Stimulated activated CD4-positive, alpha-beta T cell treated with anti-CD3 and anti-CD28 coated beads, Interleukin-4, amount 100 ng/mL, for 24 hours (primary cell): ENCODE results near the gene TMEM141.
"Not testable (repeated sequence)": the region's sequence is repeated elsewhere in the genome, so short reads cannot be mapped to it uniquely, and the experiment has no call there.

Experiments used
- DNase-seq: peaks from one replicate; pipeline ENCODE4 v3.0.0-alpha.2; 2020

TMEM141 gene

DNA sequence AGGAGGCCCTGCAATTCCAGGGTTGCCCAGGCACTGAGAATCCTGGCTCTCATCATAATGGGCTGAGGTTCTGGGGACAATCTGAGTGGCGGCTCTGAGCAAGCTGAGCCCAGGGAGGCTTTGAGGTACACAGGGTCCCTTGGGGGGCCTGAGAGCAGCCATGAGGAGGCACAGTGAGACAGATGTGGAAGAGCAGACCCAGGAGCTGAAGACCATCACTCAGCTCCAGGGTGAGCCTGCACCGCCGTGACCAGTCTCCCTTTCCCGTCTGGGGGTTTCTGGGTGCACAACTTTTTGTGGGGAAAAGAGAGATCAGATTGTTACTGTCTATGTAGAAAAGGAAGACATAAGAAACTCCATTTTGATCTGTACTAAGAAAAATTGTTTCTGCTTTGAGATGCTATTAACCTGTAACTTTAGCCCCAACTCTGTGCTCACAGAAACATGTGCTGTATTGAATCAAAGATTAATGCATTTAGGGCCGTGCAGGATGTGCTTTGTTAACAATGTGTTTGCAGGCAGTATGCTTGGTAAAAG lies 5.2 kb downstream of the TMEM141 start, which contains the start of gene CCDC183:
CCDC183 (plus strand) TSS at position 101 of the 537 bp plus-strand sequence; CDS start at position 161, 60 bp downstream.
- no peak for DNase-seq

DNA sequence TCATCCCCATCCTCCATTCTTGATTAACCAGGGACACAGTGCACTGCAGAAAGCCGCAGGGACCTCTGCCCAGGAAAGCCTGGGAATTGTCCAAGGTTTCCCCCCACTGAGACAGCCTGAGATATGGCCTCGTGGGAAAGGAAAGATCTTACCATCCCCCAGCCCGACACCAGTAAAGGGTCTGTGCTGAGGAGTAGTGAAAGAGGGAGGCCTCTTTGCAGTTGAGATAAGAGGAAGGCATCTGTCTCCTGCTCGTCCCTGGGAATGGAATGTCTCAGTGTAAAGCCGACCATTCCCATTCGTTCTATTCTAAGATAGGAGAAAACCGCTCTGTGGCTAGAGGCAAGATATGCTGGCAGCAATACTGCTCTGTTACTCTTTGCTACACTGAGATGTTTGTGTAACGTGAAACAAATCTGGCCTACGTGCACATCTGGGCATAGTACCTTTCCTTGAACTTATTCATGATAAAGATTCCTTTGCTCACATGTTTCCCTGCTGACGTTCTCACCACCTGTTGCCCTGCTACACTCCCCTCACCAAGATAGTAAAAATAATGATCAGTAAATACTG lies 5.7 kb downstream of the TMEM141 start:
- not testable (repeated sequence) for DNase-seq

DNA sequence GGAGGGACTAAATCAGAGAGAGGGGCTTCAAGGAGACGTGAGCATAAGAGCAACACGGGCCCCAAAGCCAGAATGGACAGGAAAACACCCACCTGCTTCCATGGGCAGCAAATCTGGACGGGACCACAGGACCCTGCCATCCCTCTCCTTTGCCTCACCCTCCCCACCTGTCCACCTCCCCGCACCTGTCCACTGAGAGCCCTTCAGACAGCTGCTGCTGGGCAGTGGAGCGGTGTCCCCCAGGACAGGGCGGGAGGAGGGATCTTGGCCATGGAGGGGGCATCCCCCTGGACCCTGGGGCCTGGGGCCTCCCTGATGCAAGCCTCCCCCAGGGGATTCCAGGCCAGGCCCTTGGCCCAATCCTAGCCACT lies 7.5 kb downstream of the TMEM141 start:
- no peak for DNase-seq

DNA sequence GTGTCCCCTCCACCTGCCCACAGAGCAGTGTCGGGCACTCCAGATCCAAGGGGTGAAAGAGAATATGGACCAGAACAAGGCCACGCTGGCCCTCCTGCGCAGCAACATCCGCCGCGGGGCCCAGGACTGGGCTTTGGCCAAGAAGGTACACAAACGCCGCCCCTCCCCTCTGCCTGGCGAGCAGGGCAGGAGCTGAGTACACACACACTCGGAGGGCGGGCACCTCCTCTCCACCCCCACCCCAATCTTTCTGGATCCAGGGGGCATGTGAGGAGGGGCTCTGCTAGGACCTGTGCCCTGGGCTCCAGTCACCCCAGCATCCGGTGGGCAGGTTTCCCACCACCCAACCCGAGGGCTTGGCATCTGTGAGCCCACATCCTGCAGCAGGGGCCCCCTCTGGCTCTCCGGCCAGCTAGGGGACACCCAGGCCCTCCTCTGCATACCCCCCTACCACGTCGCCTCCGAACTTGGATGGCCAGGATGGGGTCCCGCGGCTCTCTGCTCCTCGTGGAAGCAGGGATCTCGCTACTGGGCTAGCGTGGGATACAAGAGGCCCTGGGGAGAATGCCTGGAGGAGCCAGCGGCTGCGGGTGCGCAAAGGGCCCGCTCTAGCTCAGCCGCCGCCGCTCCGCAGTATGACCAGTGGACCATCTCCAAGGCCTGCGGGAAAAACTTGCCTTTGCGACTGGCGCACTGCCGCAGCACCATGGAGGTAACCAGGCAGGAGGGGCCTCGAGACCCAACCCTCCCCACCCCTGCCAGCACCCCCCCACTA lies 8.1 kb downstream of the TMEM141 start:
- no peak for DNase-seq

DNA sequence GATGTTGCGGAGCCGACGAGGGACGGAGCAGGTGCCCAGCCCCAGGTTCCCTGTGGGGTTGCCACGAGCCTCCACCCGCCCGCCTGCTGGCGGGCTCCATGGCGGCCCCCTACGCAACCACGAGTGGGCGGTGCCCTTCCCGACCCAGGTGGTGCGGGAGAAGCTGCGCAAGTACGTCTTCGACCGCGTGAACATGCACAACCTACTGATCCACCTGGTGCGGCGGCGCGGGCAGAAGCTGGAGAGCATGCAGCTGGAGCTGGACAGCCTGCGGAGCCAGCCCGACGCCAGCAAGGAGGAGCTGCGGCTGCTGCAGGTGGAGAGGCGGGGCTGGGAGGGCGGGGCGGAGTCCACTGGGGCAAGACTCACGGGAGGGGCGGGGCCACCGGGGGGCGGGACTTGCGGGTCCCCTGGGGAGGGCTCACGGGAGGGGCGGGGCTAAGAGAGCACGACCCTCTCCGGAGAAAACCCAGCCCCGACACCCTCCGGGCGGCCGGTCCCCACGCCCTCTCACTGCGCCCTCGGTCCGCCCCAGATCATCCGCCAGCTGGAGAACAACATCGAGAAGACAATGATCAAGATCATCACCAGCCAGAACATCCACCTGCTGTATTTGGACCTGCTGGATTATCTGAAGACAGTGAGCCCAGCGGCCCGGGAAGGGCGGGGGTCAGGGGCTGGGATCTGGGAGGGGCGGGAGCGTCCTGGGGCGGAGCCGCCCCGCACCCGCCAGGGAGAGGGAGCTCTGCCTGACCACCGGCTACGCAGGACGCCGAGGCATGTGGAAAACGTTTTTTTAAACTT lies 8.9 kb downstream of the TMEM141 start:
- peak; percentile 85 for DNase-seq

DNA sequence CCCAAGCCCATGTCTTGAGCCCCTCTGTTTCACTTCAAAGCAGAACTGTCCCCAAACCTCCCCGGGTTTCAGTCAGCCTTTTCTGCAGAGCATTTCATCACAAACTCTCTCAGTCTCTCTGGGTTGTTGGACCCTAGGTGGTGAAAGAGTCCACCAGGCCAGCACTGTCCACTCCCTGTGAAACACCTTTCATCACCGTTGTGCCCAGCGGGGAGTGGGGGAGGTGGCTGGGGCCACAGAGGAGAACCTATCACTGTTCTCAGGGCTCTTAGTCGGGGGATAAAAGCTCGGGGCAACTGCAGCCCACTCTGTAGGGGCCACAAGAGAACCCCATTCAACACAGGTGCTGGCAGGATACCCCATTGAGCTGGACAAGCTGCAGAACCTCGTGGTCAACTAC lies 11.2 kb downstream of the TMEM141 start:
- DNase-seq, result no peak

DNA sequence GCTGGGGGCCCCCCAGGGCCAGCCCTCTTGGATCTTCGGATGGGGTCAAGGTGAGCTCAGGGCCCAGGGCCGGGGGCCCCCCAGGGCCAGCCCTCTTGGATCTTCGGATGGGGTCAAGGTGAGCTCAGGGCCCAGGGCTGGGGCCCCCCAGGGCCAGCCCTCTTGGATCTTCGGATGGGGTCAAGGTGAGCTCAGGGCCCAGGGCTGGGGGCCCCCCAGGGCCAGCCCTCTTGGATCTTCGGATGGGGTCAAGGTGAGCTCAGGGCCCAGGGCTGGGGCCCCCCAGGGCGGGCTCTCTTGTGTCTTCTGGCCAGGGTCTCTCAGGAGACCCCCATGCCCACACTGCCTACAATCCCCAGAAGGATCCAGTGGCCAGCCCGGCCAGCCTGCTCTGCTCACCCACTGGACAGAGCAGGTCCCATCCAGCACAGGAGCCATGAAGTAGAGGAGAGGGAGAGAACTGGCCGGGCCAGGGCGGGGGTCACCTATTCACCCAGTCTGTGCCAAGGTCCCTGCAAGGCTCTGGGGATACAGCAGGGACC lies 11.9 kb downstream of the TMEM141 start:
- DNase-seq, result not testable (repeated sequence)

DNA sequence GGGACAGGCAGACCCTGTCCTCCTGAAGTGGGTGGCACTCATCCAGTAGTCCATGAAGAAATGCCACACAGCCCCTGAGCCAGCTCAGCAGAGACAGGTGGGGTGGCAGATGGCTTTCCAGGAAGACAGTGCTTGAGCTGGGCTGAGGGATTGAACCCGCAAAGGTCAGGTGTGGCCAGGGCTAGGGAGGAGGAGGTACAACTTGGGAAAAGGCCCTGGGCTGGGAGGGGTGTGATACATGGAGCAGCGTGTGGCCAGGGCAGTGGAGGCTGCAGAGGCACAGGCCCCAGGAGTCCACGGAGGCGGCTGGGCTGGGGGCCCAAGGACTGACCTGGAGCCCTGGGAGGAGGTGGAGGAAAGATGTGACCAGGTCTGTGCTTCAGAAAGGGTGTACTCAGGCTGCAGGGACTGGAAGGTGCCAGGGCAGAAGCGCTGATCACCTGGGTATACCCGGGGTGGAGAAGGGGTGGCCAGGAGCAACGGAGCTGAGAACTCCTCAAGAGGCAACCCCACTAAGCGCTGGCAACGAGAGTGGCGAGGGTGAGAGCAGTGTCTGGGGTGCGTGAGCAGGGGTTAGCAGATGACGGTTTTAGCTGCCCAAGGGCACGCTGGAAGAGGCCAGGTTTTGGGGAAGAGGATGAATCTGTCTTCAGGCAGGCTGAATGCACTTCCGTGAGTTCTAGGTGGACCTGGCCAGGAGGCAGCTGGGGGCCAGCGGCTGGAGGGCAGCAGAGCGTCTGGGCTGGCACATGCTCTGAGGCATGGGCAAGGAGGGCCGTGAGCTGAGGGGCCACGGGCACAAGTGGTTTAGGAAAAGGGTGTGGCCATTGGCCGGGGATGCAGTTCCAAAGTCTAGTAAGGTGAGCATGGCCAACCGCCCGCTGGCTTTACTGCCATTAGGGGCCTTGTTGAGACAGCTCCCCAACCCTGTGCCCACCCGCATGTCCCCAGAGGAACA lies 12.7 kb downstream of the TMEM141 start:
- no peak for DNase-seq

DNA sequence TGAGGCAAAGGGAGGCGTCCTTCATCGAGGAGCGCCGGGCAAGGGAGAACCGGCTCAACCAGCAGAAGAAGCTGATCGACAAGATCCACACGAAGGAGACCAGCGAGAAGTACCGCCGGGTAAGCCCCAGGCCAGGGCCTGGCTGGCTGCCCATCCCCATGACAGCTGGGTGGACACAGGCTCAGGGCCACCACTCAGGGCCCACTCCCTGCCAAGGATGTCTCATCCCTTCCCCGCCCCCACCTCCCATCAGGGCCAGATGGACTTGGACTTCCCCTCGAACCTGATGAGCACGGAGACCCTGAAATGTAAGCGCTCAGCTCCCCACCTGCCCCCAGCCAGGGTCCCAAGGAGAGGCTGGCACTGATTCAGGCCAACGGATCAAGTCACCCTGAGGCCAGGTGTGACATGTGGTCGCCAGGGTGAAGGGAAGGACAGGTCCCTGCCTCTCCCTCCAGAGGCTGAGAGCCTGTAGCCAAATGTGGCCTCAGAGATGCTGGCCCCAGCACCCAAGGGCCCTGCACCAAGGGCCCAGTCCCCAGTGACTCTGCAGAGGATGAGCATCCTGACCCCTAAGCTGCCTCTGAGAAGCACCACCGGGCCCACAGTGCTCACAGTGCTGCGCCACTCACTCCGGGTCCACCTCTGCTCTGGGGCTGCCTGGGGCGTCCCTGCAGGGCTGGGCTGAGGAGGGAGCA lies 13.5 kb downstream of the TMEM141 start:
- no peak for DNase-seq

DNA sequence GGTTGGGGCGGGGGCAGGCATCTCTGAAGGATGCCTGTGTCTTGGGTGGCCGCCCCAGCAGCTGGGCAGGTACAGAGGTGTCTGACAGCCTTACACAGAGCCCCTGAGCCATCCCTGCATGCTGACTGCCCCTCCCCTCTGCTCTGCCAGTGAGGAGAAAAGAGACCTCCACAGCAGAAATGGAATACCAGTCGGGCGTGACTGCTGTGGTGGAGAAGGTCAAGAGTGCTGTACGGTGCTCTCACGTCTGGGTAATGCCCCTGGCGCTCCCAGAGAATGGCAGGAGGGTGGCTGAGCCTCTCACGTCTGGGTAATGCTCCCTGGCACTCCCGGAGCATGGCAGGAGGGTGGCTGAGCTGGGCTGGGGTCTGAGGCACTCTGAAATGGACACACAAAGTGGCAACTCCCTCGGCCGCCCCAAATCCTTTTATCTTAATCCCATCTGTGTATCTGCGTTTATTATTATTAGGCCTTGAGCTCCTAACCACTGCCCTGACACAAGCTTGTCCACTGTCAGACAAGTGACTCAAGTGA lies 14.1 kb downstream of the TMEM141 start:
- no peak for DNase-seq

DNA sequence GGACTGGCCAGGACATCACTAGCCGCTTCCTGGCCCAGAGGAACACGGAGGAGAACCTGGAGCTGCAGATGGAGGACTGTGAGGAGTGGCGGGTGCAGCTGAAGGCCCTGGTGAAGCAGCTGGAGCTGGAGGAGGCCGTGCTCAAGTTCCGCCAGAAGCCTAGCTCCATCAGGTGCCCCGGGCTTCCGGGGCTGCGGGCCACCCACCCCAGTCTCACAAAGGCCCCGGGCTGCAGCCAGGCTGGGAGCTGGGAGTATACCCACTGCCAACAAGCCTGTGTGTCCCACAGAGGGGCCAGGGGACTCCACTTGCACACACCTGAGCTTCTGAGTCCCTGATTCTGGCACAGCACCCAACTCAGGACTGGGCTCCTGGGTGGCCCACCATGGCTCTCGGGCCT lies 14.9 kb downstream of the TMEM141 start:
- no peak for DNase-seq

DNA sequence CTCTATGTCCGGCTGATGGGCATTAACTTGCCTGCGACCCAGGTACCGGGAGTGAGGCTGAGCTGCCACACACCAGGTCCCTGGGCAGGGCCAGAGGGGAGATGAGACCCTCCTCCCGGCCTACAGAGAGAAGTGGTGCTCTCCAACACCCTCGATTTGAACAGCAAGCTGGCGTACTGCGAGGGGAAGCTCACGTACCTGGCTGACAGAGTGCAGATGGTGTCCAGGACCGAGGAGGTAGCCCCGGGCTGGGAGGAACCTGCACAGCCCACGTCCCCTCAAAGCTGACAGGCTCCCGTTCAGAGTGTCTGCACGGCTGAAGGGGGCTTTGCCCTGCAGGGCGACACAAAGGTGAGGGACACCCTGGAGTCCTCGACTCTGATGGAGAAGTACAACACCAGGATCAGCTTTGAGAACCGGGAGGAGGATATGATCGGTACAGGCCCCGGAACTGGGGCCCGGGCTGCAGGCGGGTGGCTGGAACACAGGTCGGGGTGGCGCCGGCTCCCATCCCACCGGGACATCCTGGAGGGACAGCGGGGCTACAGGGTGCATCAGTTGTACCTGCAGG lies 15.6 kb downstream of the TMEM141 start:
- DNase-seq, result no peak

DNA sequence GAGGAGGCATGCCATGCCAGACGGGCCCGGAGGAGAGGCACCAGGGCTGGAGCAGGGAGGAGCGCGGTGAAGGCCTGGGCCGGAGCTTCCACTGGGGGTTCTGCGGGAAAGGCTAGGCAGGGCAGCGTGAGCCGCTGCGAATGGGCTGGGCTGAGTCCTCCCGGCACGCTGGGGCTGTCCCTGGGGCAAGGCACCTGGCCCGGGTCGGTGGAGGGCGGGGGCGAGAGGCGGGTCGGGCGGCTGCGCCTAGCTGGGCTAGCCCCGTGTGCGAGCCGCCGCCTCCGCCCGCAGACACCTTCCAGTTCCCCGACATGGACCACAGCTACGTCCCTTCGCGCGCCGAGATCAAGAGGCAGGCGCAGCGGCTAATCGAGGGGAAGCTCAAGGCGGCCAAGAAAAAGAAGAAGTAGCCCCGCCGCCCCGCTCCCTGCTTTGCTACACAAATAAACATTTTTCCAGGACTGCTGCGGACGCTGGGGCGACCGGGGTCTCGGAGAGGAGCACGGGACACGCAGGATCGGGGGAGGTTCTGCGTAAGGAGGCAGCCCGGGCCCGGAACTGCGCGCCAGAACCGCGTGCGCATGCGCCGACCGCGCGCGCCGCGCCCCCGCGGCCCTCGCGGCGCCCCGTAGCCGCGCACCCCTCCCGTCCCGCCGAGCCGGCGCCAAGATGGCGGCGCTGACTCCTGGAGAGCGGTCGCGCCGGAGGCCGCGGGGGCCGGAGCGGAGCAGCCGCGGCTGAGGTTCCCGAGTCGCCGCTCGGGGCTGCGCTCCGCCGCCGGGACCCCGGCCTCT lies 16.3 kb downstream of the TMEM141 start, which contains the start of gene RABL6:
RABL6 (plus strand) TSS at position 668 of the 794 bp plus-strand sequence. CDS start 249 bp downstream, outside the sequence.
- peak; percentile 78 for DNase-seq

DNA sequence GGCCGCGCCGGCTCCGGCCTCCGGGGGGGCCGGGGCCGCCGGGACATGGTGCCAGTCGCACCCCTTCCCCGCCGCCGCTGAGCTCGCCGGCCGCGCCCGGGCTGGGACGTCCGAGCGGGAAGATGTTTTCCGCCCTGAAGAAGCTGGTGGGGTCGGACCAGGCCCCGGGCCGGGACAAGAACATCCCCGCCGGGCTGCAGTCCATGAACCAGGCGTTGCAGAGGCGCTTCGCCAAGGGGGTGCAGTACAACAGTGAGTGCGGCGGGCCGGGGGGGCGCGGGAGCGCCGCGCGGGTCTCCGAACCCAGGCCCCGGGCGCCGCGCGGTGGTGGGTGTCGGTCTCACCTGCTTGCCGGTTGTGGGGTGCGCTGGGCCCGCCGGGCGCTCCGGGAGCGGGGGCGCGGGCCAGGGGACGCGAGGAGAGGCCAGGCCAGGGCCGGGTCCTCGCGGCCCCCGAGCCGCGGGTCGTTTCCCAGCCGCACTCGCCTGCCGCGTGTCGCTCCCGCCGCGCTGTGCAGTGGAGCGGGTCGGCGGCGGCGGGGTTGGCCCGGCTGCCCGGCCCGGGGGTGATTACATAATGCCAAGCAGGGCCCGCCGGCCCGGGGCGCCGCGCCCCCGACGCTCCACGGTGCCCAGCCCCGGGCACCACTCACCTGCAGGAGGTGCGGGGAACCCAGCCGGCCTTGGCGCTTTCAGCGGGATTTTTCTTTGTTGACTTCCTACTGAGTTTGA lies 17.1 kb downstream of the TMEM141 start:
- peak; percentile 51 for DNase-seq

DNA sequence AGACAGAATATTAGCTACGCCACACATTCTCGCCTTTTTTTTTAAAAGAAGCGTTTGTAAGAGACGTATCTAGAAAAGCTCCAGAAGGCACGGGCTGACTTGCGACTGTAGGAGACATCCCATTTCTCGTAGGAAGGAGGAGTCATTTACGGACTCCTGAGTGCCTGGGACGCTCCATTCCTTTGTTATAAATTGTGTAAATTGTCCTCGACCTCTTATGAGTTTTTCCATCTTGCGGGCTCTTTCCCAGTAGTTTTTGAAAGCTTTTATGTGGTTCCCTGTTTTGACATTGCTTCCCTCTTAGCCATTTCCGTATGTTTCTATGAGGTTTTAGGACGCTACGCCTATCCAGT lies 17.6 kb downstream of the TMEM141 start:
- no peak for DNase-seq

DNA sequence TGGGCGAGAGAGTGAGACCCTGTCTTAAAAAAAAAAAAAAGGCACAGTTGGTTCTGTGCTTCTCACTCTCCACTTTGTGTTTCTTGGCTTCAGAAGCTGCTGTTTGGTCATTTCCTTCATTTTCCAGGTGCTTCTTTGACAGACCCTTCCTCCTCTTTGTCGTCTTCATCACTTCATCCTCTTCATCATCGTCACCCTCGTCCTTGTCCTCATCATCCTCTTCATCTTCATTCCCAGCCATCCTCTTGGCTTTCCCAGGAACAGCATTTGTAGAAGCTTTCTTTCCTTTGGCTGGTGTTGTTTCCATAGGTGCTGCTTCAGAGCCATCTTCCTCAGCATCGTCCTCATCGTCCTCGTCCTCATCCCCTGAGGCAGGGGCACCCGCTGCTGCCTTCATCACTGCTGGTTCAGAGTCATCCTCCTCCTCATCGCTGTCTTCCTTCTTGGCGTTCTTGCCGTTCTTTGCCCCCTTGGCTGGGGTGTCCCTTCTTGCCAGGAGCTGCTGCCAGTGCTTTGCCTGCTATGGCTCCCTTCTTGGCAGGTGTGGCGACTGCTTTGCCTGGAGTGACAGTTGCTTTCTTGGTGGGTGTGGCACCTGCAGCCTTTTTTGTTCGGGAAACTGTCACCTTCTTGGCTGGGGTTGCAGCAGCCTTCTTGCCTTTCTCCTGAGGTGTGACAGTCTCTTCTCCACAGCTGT lies 23.7 kb downstream of the TMEM141 start:
- DNase-seq, result no peak

DNA sequence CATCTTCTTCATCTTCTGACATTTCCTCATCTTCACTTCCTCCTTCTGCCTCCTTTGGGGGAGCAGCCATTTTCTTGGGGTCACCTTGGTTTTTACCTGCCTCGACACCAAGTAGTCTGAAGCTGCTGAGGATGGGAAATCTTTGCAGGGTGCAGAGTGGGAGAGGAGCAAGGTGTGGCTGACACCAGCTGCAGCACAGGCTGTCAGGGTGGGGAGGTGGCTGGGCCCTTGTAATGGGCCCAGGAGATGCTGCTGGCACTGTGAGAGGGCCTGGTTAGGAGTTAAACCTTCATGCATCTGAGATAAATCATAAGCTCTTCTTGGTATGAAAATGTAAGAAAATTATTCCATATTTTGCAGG lies 24.3 kb downstream of the TMEM141 start:
- DNase-seq, result no peak
